Hepatocyte (in vitro differentiated cells): ENCODE data around the gene WT1.

Experiments
- EZH2 ChIP-seq: fragments of 200-600 bp; sonication (generic); IDR thresholded peaks from 2 replicates; pipeline ENCODE4 v1.6.1; 2016; ENCODE audit warnings: antibody characterized with exemption, mild to moderate bottlenecking, borderline replicate concordance
- EZH2phosphoT487 ChIP-seq: fragments of 200-600 bp; sonication (generic); IDR thresholded peaks from one replicate; pipeline ENCODE4 v1.6.1; 2018; ENCODE audit warnings: antibody characterized with exemption, mild to moderate bottlenecking, low read depth, moderate library complexity; ENCODE audit not compliant: unreplicated experiment, severe bottlenecking
- TF ChIP-seq, protein P1 (sequence below): fragments of 200-600 bp; sonication (generic); IDR thresholded peaks from 2 replicates; pipeline ENCODE4 v1.5.1; 2016; ENCODE audit warnings: antibody characterized with exemption, mild to moderate bottlenecking; ENCODE audit not compliant: poor library complexity

DNA sequence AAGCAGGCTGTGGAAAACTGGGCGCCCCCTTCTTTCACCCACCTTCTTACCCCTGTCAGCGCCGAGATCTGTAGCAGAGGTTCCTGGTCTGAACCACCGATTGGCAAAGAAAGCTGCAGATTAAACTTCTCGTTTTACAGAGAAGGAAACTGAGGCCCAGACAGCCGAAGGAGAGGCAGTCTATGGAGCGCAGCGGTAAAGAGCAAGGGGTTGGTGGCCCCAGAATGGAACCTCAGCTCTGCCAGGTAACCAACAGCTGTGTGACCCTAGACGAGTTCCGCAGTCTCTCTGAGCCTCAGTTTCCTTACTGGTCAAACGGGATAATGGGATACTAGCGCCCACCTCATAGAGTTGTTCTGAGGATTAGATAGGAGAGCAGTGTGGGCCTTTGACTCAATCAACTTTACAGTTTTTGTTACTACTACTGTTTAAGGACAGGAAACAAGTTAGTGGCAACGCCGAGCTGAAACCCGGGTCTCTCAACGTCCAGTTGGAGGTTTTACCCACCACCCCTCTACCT, 3.1 kb upstream of the WT1 start:
- TF ChIP-seq, protein P1, sequence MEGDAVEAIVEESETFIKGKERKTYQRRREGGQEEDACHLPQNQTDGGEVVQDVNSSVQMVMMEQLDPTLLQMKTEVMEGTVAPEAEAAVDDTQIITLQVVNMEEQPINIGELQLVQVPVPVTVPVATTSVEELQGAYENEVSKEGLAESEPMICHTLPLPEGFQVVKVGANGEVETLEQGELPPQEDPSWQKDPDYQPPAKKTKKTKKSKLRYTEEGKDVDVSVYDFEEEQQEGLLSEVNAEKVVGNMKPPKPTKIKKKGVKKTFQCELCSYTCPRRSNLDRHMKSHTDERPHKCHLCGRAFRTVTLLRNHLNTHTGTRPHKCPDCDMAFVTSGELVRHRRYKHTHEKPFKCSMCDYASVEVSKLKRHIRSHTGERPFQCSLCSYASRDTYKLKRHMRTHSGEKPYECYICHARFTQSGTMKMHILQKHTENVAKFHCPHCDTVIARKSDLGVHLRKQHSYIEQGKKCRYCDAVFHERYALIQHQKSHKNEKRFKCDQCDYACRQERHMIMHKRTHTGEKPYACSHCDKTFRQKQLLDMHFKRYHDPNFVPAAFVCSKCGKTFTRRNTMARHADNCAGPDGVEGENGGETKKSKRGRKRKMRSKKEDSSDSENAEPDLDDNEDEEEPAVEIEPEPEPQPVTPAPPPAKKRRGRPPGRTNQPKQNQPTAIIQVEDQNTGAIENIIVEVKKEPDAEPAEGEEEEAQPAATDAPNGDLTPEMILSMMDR: no peak
- TF ChIP-seq EZH2: no peak
- TF ChIP-seq EZH2phosphoT487: no peak
